Naive thymus-derived CD8-positive, alpha-beta T cell (primary cell): ENCODE data around the gene LDLRAD4. TPM values are rescaled to one million over a fixed set of nuclear protein-coding genes. Genes with fewer than 3 reads are reported as not detected.

Source experiments
- ATAC-seq, 2 donors: fragments of 150-1000 bp; cut with Tn5 transposase in 1 of 2; sonication (Bioruptor Pico), chemical (Tn5 transposase) in 1 of 2; 1 replicate in 1 of 2; 2 replicates in 1 of 2; pipeline ENCODE4 v1.10.0; 2021; ENCODE audit warnings: mild to moderate bottlenecking in 2 of 2, moderate library complexity in 2 of 2
- POLR2A ChIA-PET: fragments of 350-600 bp; sonication (Branson Sonifier 250); formaldehyde crosslinking; loops from one replicate; lab custom pipeline; 2021; ENCODE audit warnings: antibody characterized with exemption; lab: Charles Lee
- DNase-seq, 10 donors: peaks; one replicate each; pipeline versions ENCODE4 v3.0.0 to v3.0.0-alpha.2; 2020 to 2022
- H3K27ac Mint-ChIP-seq, 10 donors: one replicate each; pipeline ENCODE4 v1.8.0; 2020 to 2022; ENCODE audit warnings: mild to moderate bottlenecking in 10 of 10, mixed read lengths in 10 of 10, moderate library complexity in 4 of 10, inconsistent platforms in 1 of 10
- H3K27me3 Mint-ChIP-seq, 5 donors: one replicate each; pipeline ENCODE4 v1.8.0; 2021 to 2022; ENCODE audit warnings: mixed read lengths in 5 of 5
- H3K36me3 Mint-ChIP-seq, 3 donors: one replicate each; pipeline ENCODE4 v1.8.0; 2020 to 2022; ENCODE audit warnings: mixed read lengths in 3 of 3, mild to moderate bottlenecking in 2 of 3, inconsistent platforms in 1 of 3
- H3K4me1 Mint-ChIP-seq, 4 donors: one replicate each; pipeline ENCODE4 v1.8.0; 2021 to 2022; ENCODE audit warnings: mixed read lengths in 4 of 4
- H3K4me3 Mint-ChIP-seq, 10 donors: one replicate each; pipeline ENCODE4 v1.8.0; 2020 to 2022; ENCODE audit warnings: mild to moderate bottlenecking in 10 of 10, mixed read lengths in 10 of 10, moderate library complexity in 6 of 10, inconsistent platforms in 1 of 10
- H3K9me3 Mint-ChIP-seq, 9 donors: one replicate each; pipeline ENCODE4 v1.8.0; 2020 to 2022; ENCODE audit warnings: mixed read lengths in 9 of 9, mild to moderate bottlenecking in 3 of 9, inconsistent platforms in 1 of 9, moderate library complexity in 1 of 9
- polyA plus RNA-seq, 3 donors: library from polyadenylated mRNA; unstranded; fragments of 300-500 nt; fragmentation: Illumina TruSeq; gene quantifications; one replicate each; pipeline ENCODE4 v1.2.3, GENCODE V29; 2021
- total RNA-seq, 8 experiments: library from RNA in 2 of 8; stranded (reverse) in 2 of 8; gene quantifications; one replicate each; pipeline ENCODE4 v1.2.3 and lab custom pipeline; 2021 to 2026

LDLRAD4 gene
- total and polyA plus RNA-seq, 5 experiments from 2014 or later = 11.4 to 56.8 (median 17.6) TPM

GRCh38 chr18:13265008-13265910 is 46.7 kb downstream of the LDLRAD4 start:
- H3K36me3 Mint-ChIP-seq = peaks cover 0 to 4% (median 2%) of the 10 kb centered on the region in 3 donors
- peak overlapping the region in 9 of 10 donors; percentile 35 to 80 (median 71) for H3K4me3 Mint-ChIP-seq
- no peak for ATAC-seq
- peak overlapping the region; percentile 74 to 97 (median 94) for H3K27ac Mint-ChIP-seq
- DNase-seq = no peak
- POLR2A ChIA-PET = no interaction called here
- H3K27me3 Mint-ChIP-seq = peaks cover 0 to 2% (median 0%) of the 10 kb centered on the region in 5 donors
- H3K4me1 Mint-ChIP-seq = peaks cover 44 to 77% (median 68%) of the 10 kb centered on the region in 4 donors
- H3K9me3 Mint-ChIP-seq = no peaks in the 10 kb centered on the region

GRCh38 chr18:13265911-13266217 is 47.3 kb downstream of the LDLRAD4 start:
- POLR2A ChIA-PET = no interaction called here
- Mint-ChIP-seq H3K36me3 (peaks cover 0 to 8% (median 4%) of the 10 kb centered on the region in 3 donors), H3K27ac (peak overlapping the region; percentile 74 to 97 (median 94)), H3K4me3 (peak overlapping the region; percentile 35 to 80 (median 70)), H3K27me3 (peaks cover 0 to 2% (median 0%) of the 10 kb centered on the region in 5 donors), H3K9me3 (peaks cover 0 to 1% (median 0%) of the 10 kb centered on the region in 9 donors), H3K4me1 (peaks cover 42 to 77% (median 62%) of the 10 kb centered on the region in 4 donors)
- DNase-seq (no peak), ATAC-seq (no peak)

GRCh38 chr18:13266218-13267100 is 47.9 kb downstream of the LDLRAD4 start:
- Mint-ChIP-seq H3K36me3 (peaks cover 0 to 14% (median 4%) of the 10 kb centered on the region in 3 donors), H3K4me1 (peaks cover 39 to 75% (median 56%) of the 10 kb centered on the region in 4 donors), H3K27ac (peak overlapping the region; percentile 74 to 97 (median 94)), H3K27me3 (peaks cover 0 to 2% (median 0%) of the 10 kb centered on the region in 5 donors), H3K9me3 (peaks cover 0 to 4% (median 0%) of the 10 kb centered on the region in 9 donors), H3K4me3 (peak overlapping the region; percentile 35 to 80 (median 70))
- POLR2A ChIA-PET = no interaction called here
- ATAC-seq (peak; percentile 68 to 75), DNase-seq (peak in 4 of 10 donors; percentile 13 to 66 (median 48))

- H3K4me1 Mint-ChIP-seq = peaks cover 35 to 76% (median 53%) of the 10 kb centered on the region in 4 donors
- no peak for DNase-seq
- peak overlapping the region; percentile 38 to 97 (median 94) for H3K27ac Mint-ChIP-seq
- H3K27me3 Mint-ChIP-seq = no peaks in the 10 kb centered on the region
- POLR2A ChIA-PET = interaction anchor here (1.6 kb wide), 1 partner anchor 47 kb away, joined by 4 read pairs; no protein-coding TSS in a partner anchor
- H3K36me3 Mint-ChIP-seq = peaks cover 0 to 17% (median 4%) of the 10 kb centered on the region in 3 donors
- ATAC-seq = peak in 1 of 2 donors; percentile 12
- peaks cover 0 to 4% (median 0%) of the 10 kb centered on the region in 9 donors for H3K9me3 Mint-ChIP-seq
- peak overlapping the region in 9 of 10 donors; percentile 35 to 75 (median 60) for H3K4me3 Mint-ChIP-seq
These were observed 48.9 kb downstream of the LDLRAD4 start for GRCh38 chr18:13267431-13267873.

- Mint-ChIP-seq H3K27me3 (no peaks in the 10 kb centered on the region), H3K27ac (peak overlapping the region in 9 of 10 donors; percentile 45 to 95 (median 89)), H3K9me3 (peaks cover 0 to 6% (median 0%) of the 10 kb centered on the region in 9 donors), H3K4me3 (peak overlapping the region in 7 of 10 donors; percentile 26 to 72 (median 41)), H3K36me3 (peaks cover 0 to 25% (median 4%) of the 10 kb centered on the region in 3 donors), H3K4me1 (peaks cover 41 to 82% (median 62%) of the 10 kb centered on the region in 4 donors)
- ATAC-seq (no peak), DNase-seq (no peak)
- POLR2A ChIA-PET = interaction anchor here (0.5 to 1.6 kb wide), 3 partner anchors 23 to 113 kb away, joined by 3 to 4 read pairs (median 4); no protein-coding TSS in a partner anchor
These were observed 49.8 kb downstream of the LDLRAD4 start for GRCh38 chr18:13268158-13269012.

GRCh38 chr18:13269013-13269280 is 50.4 kb downstream of the LDLRAD4 start:
- H3K9me3 Mint-ChIP-seq = peaks cover 0 to 6% (median 0%) of the 10 kb centered on the region in 9 donors
- POLR2A ChIA-PET = interaction anchor here (0.5 to 1.2 kb wide), 2 partner anchors 23 to 112 kb away, joined by 3 to 4 read pairs; no protein-coding TSS in a partner anchor
- peaks cover 45 to 87% (median 67%) of the 10 kb centered on the region in 4 donors for H3K4me1 Mint-ChIP-seq
- H3K27ac Mint-ChIP-seq = peak overlapping the region in 5 of 10 donors; percentile 4 to 94 (median 65)
- no peaks in the 10 kb centered on the region for H3K27me3 Mint-ChIP-seq
- DNase-seq (no peak), ATAC-seq (no peak)
- peak overlapping the region in 1 of 10 donors; percentile 20 for H3K4me3 Mint-ChIP-seq
- peaks cover 0 to 25% (median 4%) of the 10 kb centered on the region in 3 donors for H3K36me3 Mint-ChIP-seq

- POLR2A ChIA-PET = interaction anchor here (0.7 kb wide), 1 partner anchor 413 kb away, joined by 3 read pairs; no protein-coding TSS in a partner anchor
- Mint-ChIP-seq H3K27ac (peak overlapping the region in 7 of 10 donors; percentile 41 to 82 (median 72)), H3K4me1 (peaks cover 49 to 93% (median 72%) of the 10 kb centered on the region in 4 donors), H3K9me3 (peaks cover 0 to 6% (median 0%) of the 10 kb centered on the region in 9 donors), H3K36me3 (peaks cover 0 to 25% (median 4%) of the 10 kb centered on the region in 3 donors), H3K27me3 (no peaks in the 10 kb centered on the region), H3K4me3 (peak overlapping the region in 5 of 10 donors; percentile 1 to 52 (median 33))
- ATAC-seq (no peak), DNase-seq (no peak)
These were observed 51.0 kb downstream of the LDLRAD4 start for GRCh38 chr18:13269521-13270011.

GRCh38 chr18:13270279-13270855 is 51.8 kb downstream of the LDLRAD4 start:
- Mint-ChIP-seq H3K9me3 (peaks cover 0 to 6% (median 0%) of the 10 kb centered on the region in 9 donors), H3K27ac (peak overlapping the region in 4 of 10 donors; percentile 39 to 92 (median 60)), H3K4me1 (peaks cover 47 to 93% (median 69%) of the 10 kb centered on the region in 4 donors), H3K27me3 (no peaks in the 10 kb centered on the region), H3K36me3 (peaks cover 0 to 25% (median 2%) of the 10 kb centered on the region in 3 donors), H3K4me3 (peak overlapping the region in 1 of 10 donors; percentile 20)
- ATAC-seq (no peak), DNase-seq (no peak)
- POLR2A ChIA-PET = no interaction called here

- peak overlapping the region in 1 of 10 donors; percentile 24 for H3K4me3 Mint-ChIP-seq
- no peak for ATAC-seq
- H3K27me3 Mint-ChIP-seq = no peaks in the 10 kb centered on the region
- POLR2A ChIA-PET = no interaction called here
- peaks cover 0 to 25% (median 2%) of the 10 kb centered on the region in 3 donors for H3K36me3 Mint-ChIP-seq
- no peak overlapping the region for H3K27ac Mint-ChIP-seq
- DNase-seq = no peak
- H3K9me3 Mint-ChIP-seq = peaks cover 0 to 6% (median 0%) of the 10 kb centered on the region in 9 donors
- peaks cover 46 to 91% (median 64%) of the 10 kb centered on the region in 4 donors for H3K4me1 Mint-ChIP-seq
These were observed 52.8 kb downstream of the LDLRAD4 start for GRCh38 chr18:13271302-13271911.

GRCh38 chr18:13272416-13272815 is 53.9 kb downstream of the LDLRAD4 start:
- Mint-ChIP-seq H3K4me3 (peak overlapping the region in 5 of 10 donors; percentile 47 to 90 (median 79)), H3K27ac (peak overlapping the region in 9 of 10 donors; percentile 82 to 98 (median 93)), H3K9me3 (peaks cover 0 to 6% (median 0%) of the 10 kb centered on the region in 9 donors), H3K36me3 (peaks cover 0 to 25% (median 2%) of the 10 kb centered on the region in 3 donors), H3K4me1 (peaks cover 43 to 91% (median 61%) of the 10 kb centered on the region in 4 donors), H3K27me3 (no peaks in the 10 kb centered on the region)
- POLR2A ChIA-PET = interaction anchor here (0.6 to 1.9 kb wide), 2 partner anchors 12 to 266 kb away, joined by 3 to 7 read pairs; no protein-coding TSS in a partner anchor
- ATAC-seq = no peak
- no peak for DNase-seq
